CD1c-positive myeloid dendritic cell (primary cell): ENCODE results near the gene MX2.

Experiments used
- DNase-seq: peaks from one replicate; pipeline ENCODE4 v3.0.0-alpha.2; 2016; ENCODE audit errors: extremely low spot score

The MX2 gene

GRCh38 chr21:41379901-41380300 lies 18.1 kb downstream of the MX2 start:
- DNase-seq = no peak

DNA sequence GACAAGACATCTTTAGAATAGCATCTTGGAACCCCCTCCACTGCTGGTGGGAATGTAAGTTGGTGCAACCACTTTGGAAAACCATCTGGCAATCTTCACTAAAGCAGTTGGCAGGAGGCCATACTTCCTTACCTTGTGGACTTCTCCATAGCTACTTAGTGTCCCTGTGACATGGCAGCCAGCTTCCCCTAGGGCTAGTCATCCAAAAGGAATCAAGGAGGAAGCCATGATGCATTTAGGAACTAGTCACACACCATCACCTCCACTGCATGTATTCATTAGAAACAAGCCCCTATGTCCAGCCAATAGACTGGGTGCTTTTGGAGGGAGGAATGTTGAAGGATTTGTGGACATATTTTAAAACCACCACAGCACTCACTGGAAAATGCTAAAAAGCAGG lies 19.9 kb downstream of the MX2 start:
- no peak for DNase-seq

- no peak for DNase-seq
Observed at GRCh38 chr21:41387042-41387819, 25.4 kb downstream of the MX2 start.

DNA sequence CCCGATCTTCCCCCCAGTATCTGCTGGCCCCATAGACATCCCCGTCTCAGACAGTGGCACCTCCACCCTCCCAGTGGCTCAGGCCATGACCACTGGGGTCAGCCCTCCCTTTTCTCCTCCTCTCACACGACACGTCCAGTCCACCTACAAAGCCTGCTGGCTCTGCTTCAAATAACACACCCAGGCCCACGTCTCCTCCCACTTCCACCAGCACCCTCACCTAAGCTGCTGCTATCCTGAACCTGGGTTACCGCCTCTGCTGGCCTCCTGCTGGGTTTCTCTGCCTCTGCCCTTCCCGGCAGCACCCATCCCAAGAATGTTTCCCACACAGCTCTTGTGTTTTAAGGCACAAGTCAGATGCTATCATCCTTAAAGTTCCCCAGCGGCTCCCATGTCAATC lies 26.0 kb downstream of the MX2 start:
- no peak for DNase-seq

GRCh38 chr21:41388259-41388658 lies 26.4 kb downstream of the MX2 start:
- DNase-seq = no peak

DNA sequence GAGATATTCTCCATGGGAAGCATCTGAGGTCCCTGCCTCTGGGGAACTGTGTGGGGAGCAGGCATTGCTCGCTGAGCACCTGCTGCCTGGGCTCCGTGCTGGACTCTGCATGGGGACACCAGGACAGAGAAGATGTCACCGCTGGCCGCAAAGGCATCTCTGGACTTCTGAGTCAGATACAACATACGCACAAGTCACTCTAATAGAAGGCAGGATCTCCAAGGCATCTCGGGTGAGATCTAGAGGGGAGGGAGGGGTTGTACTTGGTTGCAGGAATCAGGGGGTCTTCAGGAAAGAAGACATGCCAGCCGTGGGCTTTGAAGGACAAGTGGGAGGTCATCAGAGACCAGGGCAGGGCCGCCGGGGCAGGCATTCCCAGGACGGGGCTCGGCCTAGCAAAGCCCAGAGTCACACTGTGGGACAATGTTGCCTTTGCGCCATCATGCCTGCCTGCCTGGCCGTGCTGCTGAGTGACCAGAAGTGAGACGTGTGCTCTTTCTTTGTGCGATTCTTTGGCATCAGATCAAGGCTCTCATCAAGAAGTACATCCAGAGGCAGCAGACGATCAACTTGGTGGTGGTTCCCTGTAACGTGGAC lies 28.3 kb downstream of the MX2 start:
- no peak for DNase-seq

DNA sequence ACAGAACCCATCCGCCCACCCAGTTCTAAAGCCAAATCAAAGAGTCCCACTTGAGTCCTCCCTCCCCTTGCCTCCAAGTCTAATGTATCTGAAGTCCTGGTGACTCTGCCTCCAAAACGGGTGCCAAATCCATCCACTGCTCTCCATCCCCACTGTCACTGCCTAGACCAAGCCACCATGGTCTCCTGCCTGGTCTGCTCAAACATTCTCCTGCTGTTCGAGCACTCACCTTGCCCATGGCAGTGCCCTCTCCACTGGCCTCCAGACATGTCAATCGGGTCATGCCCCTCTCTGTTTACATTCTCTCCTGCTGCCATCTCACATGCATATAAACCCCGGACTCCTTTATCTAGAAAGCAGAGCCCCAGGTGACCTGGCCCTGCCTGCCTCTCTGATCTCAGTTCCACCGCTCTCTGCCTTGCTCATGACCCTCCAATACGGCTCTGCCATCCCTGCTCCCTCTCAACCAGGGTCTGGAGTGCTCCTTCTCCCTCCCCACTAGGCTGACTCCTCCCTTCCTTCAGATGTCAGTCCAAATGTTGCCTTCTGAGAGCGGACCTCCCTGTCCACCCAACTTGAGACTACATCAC lies 32.1 kb downstream of the MX2 start:
- no peak for DNase-seq

GRCh38 chr21:41396558-41397075 lies 34.8 kb downstream of the MX2 start:
- DNase-seq = peak; percentile 81

- peak; percentile 34 for DNase-seq
Observed at GRCh38 chr21:41397471-41397891, 35.7 kb downstream of the MX2 start.

GRCh38 chr21:41398251-41398650 lies 36.4 kb downstream of the MX2 start:
- no peak for DNase-seq

DNA sequence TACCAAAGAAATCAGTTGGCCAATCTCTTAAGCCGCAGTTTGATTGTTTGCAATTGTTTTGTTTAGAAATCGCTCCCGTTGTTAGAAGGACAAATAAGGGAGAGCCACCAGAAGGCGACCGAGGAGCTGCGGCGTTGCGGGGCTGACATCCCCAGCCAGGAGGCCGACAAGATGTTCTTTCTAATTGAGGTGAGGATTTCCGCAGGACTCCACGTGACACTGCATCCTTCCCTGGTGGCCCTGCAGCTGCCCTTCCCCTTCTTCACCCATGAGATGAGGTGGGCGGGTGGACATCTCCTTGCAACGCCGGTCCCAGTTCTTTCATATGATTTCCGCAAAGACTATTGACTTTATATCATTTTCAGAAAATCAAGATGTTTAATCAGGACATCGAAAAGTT lies 37.0 kb downstream of the MX2 start:
- no peak for DNase-seq

- DNase-seq = no peak
Observed at GRCh38 chr21:41399246-41399800, 37.5 kb downstream of the MX2 start.

DNA sequence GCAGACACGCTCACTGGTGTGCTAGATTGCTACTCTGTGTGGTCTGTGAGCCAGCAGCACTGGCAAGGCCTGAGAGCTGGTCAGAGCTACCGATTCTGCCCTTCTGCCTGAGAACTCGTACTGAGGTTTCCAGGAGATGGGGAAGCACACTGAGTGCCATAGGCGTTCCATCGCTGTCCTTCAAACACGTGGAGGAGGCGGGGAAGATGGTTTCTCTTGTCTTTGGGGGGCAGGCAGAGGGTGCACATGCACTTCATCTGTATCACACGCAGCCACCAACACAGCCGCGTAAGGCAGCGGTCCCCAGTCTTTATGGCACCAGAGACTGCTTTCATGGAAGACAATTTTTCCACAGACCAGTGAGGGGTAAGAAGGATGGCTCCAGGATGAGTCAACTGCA lies 40.4 kb downstream of the MX2 start:
- DNase-seq = no peak

DNA sequence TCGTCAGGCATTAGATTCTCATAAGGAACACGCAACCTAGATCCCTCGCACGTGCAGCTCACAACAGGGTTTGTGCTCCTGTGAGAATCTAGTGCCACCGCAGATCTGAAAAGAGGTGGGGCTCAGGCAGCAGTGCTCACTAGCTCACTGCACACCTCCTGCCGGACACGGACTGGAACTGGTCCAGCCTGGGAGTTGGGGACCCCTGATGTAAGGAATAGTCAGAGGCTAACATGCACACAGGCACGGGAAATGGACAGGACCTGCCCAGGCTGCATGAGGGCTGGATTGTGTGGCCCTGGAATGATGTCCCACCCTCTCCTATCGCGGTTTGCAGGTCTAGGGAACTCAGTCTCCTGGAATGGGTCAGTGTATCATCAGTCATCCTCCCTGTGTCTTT lies 41.0 kb downstream of the MX2 start:
- no peak for DNase-seq

GRCh38 chr21:41403331-41403730 lies 41.5 kb downstream of the MX2 start:
- DNase-seq = no peak

DNA sequence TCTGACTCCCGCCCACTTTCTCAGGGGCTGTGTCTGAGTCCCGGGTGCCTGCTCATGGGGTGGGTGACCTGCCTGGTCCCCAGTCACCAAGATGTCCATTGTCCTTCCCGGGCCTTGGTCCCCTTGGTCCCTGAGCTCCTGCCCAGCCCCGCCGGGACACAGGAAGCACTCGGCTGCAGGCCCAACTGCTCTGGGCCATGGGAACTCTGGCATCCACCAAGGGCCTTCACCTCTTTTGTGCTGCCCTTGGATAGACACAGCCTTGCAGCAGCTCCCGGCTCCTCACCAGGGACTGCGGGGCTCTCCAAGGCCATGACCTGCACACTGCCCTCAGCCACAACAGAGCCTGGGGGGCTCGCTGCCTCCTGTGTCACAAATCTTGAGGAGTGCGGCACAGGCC lies 42.1 kb downstream of the MX2 start:
- DNase-seq = no peak

GRCh38 chr21:41405321-41405720 lies 43.5 kb downstream of the MX2 start:
- peak; percentile 37 for DNase-seq

DNA sequence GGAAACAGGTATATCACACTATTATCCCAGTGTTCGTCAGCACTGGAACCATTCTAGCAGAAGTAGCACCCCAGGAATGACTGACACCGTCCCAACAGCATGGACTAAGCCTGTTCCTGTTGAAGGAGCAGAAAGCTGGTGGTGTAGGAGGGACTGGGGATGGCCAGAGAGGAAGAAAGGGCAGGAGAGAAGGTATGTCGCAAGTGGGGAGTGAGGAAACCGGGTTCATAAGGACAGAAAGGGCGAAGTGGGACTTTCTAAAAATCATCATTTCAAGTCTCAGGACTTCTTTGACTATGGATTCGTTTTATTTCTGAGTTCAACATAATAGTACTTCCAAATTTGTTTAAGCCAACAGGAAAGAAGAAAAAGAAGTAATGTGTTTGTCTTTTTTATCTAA lies 44.5 kb downstream of the MX2 start:
- DNase-seq = peak; percentile 72

GRCh38 chr21:41407541-41408460 lies 46.0 kb downstream of the MX2 start:
- DNase-seq = no peak

DNA sequence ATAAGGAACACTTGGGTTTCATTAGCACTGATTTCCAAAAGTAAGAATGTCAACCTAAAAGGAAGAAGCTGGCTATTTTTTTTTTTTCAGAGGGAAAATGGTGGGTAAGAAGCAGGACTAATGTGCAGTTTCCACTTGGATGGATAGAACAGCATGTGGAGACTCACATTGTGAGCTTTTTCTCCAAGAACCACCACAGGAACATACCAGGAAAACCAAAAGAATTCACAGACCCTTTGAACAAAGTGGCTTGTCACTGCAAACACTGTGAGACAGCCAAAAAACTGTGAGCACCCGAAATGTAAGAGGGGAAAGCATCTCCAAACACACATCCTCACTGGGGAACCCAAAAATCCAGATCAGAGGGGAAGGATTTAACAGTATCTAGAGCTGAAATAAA lies 48.5 kb downstream of the MX2 start:
- no peak for DNase-seq

DNA sequence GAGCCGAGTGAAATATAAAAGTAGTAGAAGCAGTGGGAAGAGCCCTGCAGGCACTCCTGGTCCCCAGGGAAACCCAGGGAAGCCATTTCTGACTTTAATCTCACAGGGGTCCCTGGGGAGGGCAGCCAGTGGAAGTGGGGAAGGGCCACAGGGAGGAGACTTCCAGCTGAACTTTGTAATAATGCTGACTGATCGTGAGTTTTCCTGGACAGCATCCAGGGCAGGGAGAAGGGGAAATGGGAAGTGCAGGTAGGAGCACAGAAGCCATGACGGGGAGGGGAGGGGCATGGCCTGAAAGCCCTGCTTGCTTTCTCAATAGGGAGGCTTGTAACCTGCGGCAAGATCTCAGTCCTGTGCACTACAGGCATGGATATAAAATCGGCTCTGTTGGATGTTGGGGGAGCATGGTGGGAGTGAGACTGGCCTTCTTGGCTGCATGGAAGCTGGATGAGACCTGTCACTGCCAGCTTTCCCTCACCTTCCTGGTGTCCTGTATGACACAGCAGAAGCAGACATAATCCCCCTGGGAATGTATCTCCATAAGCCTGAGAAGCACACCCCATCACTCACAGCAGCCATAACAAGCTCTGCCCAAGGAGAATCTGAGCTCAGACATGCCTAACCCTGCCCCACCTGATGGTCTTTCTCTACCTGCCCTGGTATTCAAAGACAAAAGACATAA lies 49.1 kb downstream of the MX2 start:
- DNase-seq = no peak
